Activated naive CD4-positive, alpha-beta T cell treated with Interleukin-2 at 50 U/mL for 16 hours (primary cell): Measurements from ENCODE around the gene POLR1G.
"Not testable (repeated sequence)": the region's sequence is repeated elsewhere in the genome, so short reads cannot be mapped to it uniquely, and the experiment has no call there.

ENCODE experiments used
- DNase-seq: peaks from one replicate; pipeline ENCODE4 v3.0.0-alpha.2; 2020

The POLR1G gene

DNA sequence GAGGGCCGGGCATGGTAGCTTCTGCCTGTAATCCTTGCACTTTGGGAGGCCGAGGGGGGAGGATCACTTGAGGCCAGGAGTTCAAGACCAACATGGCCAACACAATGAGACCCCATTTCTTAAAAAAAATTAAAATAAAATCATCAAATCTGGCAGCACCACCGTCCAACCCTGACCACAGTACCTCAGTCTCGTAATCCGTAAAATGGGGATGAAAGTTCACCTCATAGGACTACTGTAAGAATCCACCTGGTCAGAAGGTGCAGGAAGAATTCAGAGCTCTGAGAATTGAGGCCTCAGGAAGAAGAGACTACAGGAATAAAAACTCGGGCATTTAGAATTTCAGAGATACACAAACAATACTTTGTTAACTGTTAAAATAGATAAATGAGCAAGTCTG is 4.6 kb upstream of the POLR1G start:
- DNase-seq: no peak

DNA sequence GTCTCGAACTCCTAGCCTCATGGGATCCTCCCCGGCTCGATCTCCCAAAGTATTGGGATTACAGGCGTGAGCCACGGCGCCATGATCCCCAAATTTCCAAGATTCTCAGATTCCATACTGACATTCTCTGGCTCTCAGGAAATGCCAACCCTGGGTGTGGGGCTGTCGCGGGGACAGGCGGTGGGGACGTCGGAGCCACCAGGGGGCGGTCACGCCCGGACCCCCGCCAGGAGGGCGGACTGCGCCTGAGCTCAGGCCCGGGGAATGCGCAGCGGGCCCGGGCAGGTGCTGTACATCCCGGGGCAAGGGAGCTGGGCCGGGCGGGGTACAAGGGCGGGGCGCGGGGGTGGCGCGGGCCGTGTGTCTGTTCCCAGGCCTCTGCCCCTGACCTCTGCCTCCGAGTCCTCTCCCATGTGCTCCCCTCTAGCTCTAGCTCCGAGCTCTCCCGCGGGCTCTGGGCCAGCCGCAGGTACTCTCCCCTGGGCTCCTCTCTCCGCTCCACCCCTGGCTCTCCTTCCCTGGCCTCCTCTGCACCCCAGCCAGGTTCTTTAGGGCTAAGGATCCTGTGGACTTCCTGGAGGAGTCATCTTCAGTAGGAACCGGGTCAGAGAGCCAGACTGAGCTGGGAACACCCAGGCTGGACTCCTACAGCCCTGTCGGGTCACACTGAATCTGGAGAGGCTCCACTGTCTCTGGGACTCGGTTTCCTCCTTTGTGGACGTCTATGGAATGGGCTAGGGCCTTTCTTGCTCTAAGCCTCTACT is 4.0 kb upstream of the POLR1G start:
- DNase-seq: peak; percentile 18

DNA sequence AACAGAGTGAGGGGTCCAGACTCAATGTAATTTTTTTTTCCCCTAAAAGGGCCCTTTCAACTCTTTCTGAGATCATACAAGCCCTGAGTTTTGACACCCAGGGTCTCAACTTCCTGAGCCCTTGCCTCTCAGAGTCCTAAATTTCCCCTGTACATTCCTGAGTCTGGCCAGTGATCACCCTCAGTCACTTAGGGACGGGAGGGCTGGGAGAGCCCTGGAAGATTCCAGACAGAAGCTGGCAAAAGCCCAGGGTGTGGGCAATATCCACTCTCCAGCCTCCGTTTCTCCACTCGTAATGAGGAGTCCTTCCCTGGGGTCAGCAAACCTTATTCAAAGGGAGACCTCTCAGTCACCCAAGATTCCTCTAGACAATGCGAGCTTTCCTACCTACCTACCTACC is 3.2 kb upstream of the POLR1G start:
- DNase-seq: no peak

DNA sequence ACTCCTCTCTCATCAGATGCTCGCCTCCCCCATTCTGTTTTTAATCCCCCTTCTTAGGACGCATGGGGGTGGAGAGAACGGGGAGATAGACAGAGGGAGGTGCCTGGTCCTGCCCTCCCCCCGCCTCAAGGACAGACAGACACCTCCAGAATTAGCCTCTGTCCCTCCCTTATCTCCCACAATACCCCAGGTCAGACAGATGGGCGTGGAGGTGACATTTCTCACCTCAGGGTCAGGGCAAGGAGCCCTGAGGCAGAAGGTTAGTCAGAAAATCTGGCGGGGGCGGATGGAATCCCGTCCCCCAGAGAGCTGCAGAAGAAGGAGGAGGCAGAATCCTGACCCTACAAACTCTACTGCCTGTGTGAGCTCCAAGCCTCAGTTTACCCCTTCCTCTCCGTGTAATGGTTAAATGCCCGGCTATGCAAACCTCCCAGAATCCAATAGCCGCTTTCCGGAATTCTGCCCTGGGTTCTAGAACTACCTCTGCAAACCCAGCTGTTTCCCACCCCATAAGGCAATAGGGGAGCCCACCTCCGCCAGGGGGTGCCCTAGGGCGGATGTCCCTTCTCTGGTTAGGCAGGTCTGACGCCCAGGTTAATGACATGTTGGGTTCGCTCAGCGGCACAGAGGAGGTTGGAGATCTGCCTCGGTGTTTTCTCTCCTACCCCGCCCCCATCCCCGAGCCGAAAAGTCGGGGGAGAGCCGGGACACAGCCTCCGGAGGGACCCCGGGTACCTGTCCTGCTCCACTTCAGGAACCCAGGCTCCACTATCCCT is 2.5 kb upstream of the POLR1G start:
- peak; percentile 61 for DNase-seq

DNA sequence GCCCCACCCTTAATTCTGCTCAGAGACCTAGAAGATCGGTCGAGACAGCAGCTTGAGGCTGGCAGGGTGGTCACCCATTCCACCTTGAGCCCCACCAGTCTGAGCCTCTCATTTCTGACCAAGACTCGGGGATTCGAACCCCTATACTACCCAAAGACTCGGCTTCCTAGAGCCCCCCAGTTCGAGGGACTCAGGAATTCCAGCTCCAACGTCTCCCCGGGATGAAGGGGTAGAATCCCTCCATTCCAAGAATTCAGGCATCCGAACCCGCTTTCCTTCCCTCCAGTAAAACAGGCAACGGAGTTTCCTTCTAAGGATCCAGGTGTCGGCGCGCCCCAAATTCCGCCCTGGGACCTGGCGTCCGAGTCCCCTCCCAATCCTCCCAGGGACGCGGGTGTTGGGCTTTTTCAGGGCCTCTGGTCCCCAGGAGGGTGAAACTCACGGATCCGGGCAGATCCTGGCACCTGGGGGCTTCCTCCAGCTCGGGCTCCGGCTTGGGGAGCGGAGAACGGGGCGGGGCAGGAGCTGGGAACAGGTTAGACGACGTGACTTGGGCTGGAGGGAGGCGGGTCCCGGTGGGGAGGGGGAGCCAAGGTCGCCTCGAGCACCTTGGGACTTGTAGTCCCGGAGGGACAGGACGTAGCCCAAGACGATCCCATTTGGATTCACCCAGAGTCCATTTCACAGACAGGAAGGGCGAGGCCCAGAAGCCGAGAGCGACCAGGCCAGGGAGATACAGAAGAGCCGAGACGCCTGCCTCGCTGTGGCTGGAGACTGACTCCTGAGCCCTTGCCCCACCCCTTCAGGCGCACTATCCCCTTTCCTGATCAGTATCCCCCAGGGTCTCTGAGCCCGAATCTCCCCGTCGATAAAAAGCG is 1.6 kb upstream of the POLR1G start, which contains the start of gene PPP1R13L:
PPP1R13L (minus strand) TSS at position 513 of the 878 bp plus-strand sequence. CDS start 6,751 bp downstream, outside the sequence.
- peak; percentile 55 for DNase-seq

DNA sequence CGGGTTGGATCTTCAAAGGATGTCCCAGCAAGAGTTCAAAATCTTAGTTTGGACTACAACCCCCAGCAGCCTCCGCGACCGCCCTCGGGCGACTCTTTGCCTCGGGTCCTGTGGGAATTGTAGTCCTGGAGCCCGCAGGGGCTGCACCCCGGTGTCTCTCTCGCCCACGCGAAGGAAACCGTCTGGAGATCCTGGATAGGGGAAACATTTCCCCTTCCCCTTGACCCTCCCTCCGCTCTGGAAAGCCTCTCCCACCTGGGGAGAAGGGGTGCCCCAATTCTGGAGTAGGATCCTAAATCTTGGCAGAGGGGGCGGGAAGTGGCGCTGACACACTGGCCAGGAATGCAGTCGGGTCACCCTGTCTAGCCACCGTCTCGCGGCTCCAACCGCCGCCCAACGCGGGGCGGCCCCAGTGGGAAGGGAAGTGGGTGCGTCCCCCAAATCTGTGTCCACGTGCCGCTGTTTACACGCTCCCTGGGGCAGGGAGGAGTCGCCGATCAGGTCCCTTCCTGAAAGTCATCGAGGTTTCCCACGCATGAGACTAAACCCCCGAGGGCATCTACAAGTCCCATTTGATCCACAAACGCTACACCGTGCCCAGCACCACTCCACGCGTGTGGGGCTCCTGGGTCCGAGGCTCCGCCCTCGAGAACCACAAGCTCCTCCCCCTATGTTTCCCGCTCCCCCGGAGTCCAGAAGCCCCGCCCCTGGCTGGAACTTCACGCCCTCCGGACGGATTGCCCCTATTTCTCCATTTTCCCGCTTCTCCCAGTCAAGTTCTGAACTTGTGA is 814 bp upstream of the POLR1G start:
- DNase-seq: peak; percentile 86

DNA sequence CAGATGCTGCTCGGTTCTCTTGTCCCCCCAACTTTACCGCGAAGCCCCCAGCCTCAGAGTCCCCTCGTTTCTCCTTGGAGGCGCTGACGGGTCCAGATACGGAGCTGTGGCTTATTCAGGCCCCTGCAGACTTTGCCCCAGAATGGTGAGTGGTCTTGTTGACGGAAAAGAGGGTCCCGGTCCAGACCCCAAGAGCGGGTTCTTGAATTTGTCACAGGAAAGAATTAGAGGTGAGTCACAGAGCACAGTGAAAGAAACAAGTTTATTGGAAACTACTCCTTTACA is 589 bp downstream of the POLR1G start:
- DNase-seq: no peak

DNA sequence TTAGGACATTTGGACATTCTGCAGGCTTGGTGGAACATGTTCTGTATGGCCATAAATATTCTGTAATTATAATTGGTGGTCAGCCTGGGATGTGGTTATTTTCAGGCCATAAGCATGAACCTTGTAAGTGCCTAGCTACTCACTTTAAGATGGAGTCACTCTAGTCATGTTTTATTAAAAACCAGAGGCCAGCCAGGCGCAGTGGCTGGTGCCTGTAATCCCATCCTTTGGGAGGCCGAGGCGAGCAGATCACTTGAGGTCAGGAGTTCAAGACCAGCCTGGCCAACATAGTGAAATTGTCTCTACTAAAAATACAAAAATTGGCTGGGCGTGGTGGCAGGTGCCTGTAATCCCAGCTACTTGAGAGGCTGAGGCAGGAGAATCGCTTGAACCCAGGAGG is 1.1 kb downstream of the POLR1G start:
- not testable (repeated sequence) for DNase-seq

DNA sequence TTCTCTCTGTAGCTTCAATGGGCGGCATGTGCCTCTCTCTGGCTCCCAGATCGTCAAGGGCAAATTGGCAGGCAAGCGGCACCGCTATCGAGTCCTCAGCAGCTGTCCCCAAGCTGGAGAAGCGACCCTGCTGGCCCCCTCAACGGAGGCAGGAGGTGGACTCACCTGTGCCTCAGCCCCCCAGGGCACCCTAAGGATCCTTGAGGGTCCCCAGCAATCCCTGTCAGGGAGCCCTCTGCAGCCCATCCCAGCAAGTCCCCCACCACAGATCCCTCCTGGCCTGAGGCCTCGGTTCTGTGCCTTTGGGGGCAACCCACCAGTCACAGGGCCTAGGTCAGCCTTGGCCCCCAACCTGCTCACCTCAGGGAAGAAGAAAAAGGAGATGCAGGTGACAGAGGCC is 1.7 kb downstream of the POLR1G start:
- DNase-seq: no peak

DNA sequence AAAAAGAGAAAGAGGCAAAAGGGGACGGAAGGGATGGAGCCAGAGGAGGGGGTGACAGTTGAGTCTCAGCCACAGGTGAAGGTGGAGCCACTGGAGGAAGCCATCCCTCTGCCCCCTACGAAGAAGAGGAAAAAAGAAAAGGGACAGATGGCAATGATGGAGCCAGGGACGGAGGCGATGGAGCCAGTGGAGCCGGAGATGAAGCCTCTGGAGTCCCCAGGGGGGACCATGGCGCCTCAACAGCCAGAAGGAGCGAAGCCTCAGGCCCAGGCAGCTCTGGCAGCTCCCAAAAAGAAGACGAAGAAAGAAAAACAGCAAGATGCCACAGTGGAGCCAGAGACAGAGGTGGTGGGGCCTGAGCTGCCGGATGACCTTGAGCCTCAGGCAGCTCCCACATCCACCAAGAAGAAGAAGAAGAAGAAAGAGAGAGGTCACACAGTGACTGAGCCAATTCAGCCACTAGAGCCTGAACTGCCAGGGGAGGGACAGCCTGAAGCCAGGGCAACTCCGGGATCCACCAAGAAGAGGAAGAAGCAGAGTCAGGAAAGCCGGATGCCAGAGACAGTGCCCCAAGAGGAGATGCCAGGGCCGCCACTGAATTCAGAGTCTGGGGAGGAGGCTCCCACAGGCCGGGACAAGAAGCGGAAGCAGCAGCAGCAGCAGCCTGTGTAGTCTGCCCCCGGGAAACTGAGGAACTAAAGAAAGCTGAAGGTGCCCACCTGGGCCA is 2.5 kb downstream of the POLR1G start:
- DNase-seq: no peak

DNA sequence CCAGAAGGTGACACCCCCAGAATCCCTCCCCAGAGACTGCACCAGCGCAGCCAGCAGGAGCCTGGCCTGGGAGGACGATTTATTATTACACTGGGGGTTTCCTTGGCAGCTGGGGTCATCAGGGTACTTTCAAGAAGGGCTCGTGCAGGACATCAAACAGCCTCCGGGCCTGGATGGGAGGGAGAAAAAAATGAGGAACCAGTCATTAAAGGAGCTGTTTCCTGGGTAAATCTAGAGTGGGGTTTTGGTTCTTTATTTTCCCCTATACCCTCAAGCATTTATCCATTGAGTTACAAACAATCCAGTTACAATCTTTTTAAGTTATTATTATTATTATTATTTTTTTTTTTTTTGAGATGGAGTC is 3.1 kb downstream of the POLR1G start:
- DNase-seq: no peak

DNA sequence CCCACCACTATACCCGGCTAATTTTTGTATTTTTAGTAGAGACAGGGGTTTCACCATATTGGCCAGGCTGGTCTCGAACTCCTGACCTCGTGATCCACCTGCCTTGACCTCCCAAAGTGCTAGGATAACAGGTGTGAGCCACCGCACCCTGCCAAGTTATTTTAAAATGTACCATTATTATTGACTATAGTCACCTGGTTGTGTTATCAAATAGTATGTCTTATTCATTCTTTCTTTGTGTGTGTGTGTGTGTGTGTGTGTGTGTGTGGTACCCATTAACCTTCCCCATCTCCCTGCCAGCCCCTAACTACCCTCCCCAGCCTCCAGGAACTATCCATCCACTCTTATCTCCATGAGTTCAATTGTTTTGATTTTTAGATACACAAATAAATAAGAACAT is 3.9 kb downstream of the POLR1G start:
- not testable (repeated sequence) for DNase-seq

DNA sequence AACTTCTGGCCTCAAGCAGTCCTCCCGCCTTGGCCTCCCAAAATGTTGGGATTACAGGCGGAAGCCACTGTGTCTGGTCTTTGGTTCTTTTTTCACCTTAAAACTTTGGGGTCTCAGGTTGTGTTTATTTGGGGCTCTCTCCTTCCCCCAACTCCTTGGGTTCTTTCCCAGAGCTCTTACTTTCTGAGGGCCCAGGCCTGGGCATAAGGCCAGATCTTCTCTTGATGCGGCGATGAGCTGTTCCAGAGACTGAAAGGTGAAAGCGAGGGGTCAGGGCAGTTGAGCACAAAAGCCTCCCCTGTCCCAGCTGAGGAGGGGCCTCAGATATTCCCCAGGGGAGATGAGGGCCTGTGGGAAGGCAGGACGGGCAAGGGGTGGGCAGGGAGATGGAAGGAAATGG is 7.1 kb downstream of the POLR1G start:
- DNase-seq: no peak

DNA sequence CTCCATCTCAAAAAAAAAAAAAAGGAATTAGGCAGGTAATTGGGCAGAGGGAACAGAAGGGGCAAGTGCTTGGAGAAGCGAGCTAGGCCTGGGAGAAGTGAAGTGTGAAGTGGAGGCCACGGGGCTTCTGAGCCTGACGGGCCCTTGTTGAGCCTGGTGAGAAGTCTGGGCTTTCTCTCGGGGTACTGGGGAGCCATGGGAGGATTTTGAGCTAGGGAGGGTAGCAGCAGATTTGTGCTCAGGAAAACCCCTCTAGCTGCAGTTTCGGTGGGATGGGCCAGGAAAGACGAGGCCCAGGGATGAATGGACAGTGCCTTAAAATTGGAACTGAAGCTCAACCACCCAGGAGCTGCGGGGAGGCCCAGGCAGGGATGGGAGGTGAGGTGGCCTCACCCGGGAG is 8.0 kb downstream of the POLR1G start:
- DNase-seq: no peak

DNA sequence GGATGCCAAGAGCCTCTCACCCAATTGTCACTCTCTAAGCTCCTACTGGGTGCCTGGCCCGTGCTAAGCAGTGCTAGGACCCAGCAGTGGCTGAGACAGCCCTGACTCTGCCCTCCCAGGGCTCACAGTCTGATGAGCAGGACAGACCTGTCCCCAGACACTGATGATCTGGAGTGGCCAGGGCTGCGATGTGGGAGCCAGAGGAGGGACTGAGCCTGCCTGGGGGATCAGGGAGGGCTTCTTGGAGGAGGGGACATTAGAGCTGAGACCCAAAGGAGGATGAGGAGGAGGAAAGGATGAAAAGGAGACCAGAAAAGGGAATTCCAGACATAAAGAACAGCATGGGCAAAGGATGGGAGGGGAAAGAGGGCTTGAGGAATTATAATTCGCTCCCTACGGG is 10.7 kb downstream of the POLR1G start:
- DNase-seq: no peak

DNA sequence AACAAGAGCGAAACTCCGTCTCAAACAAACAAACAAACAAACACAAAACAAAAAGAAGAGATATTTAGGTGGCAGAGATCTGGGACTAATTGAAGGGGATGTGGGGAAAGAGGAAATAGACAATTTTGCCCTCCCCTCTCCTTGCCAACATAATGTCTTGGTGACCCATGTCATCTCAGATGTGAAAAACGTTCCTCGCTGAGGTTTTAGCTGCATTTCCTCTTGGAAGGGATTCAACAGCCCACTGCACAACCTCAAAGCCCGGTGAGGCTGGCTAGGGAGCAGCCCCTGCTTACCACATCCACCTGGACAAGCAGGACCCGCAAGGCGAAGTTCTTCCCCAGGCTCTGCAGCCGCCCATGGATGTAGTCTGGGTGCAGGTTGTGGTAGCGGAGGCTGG is 12.4 kb downstream of the POLR1G start:
- no peak for DNase-seq

DNA sequence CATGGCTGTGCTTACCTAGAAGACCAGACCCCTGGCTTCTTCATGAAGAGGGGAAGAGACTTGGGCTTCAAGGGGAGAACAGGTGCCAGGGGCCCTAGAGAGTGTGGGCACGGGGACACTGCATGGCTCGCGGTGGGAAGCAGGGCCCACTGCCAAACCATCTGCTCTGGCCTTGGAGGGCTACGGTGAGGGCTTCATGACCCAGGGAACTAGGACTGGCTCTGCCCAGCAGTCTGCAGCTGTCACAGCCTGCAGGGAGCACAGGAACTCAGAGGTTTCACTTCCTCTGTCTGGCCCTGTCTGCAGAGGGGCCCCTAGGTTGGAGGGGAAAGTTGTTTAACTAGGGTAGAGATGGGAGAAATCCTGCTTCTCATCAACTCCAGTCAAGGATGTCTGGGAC is 13.0 kb downstream of the POLR1G start:
- DNase-seq: no peak

DNA sequence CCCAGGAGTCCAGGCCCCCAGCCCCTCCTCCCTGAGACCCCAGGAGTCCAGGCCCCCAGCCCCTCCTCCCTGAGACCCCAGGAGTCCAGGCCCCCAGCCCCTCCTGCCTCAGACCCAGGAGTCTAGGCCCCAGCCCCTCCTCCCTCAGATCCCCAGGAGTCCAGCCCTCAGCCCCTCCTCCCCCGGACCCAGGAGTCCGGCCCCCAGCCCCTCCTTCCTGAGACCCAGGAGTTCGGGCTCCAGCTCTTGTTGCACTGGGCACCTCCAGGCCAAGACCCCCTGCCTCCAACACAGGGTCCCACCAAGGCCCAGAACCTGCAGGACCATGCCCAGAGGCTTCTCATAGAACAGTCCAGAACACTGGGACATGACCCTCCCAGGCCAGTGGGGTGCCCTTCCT is 13.5 kb downstream of the POLR1G start:
- DNase-seq: no peak

DNA sequence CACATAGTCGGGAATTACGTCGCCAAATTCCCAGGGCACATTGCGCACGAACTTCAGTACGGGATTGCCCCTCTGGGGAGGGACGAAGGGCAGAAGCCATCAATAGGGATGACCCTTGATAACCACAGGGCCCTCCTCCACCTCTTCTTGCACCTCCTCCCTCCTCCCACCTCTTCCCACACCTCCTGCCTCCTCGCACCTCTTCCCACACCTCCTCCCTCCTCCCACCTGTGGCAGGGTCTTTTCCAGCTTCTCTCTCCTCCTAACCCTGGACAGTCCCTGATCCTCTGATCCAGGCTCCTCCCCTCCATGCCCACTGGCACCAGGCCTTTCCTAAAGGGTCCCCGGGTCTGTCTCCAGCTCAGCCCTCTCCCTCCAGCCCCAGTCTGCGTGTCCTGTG is 13.9 kb downstream of the POLR1G start:
- DNase-seq: no peak

DNA sequence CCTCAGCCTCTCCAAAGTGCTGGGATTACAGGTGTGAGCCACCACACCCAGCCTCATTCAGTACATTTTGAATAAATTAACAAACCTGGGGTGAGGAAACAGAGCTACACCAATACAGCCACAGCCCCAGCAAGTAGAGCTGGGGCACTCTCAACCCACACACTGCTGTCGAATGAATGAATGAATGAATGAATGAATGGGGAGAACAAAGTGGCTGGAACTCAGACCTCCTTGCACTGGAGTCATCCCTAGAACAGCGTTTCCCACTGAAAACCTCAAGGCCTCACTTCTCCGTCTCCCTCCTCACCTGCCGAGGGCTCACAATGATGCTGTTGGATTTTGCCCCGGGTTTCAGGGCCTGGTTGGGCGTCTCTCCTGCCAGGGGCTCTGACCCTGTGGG is 14.4 kb downstream of the POLR1G start:
- no peak for DNase-seq

DNA sequence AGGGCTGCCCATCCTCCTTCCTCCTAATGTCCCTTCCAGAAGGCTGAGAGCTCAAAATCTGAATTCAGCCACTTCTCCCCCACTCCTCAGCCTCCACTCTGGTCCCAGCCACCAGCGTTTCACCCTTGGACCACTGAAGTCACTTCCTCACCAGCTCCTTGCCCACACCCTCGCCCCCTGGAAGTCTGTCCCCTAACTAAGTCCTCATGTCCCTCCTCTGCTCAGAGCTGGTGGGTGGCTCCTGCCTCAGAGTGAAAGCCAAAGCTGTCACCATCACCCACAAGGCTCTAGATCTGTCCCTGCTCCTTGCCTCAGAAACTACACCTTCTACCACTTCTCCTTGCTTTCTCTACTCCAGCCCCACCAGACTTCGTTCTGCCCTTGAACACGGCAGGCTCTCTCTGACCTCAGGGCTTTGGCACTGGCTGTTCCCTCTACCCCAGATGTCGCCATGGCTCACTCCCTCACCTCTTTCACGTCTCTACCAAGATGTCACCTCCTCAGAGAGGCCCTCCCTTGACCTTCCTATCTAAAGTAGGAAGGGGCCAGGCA is 15.6 kb downstream of the POLR1G start:
- DNase-seq: no peak

DNA sequence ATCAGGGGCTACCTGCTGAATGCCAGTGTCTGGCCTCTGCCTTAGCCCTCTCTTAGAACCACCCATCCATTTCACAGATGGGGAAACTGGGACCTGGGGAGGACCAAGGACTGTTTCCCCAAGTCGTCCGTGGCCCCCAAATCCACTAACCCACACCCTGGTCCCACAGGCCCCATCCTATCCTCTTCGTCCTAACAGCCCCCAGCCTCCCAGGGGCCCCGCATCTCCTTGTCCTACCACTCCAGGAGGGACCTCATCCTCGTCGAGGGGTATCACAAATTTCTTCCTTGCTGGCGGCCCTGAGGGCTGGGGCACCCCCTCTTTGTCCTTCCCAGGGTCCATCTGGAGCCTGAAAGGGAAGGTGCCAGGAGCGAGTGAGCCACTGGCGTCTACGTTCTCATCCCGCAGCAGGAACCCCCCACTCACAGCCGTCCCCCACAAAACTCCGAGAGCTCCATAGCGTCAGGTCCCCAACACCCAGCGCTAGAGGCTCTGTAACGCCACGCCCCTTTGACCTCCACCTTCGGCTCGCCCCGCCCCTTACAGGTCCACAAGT is 16.7 kb downstream of the POLR1G start:
- no peak for DNase-seq
